HepG2 (cell line): ENCODE results near the gene CSTF1. TPM values are rescaled to one million over a fixed set of nuclear protein-coding genes. Genes with fewer than 3 reads are reported as not detected.
A peak's percentile ranks its signal among the peaks of the same experiment; 100 is the strongest.

Experiments used
- CAMTA2 ChIP-seq: sonication (generic); formaldehyde crosslinking; IDR thresholded peaks from 2 replicates; pipeline ENCODE4 v1.4.0; 2020; ENCODE audit warnings: mild to moderate bottlenecking, missing genetic modification reagents, borderline replicate concordance
- CEBPB ChIP-seq: IDR thresholded peaks from 2 replicates; pipeline ENCODE4 v1.6.1; 2011; ENCODE audit warnings: low read depth, low read length, improper control_type of control experiment, borderline replicate concordance
- FOSL2 ChIP-seq: sonication (generic); formaldehyde crosslinking; IDR thresholded peaks from 2 replicates; pipeline ENCODE4 v1.4.0; 2020; ENCODE audit warnings: missing genetic modification reagents
- HOXA5 ChIP-seq: sonication (generic); formaldehyde crosslinking; IDR thresholded peaks from 2 replicates; pipeline ENCODE4 v1.4.0; 2020; ENCODE audit warnings: missing genetic modification reagents
- IRF2 ChIP-seq: IDR thresholded peaks from 2 replicates; pipeline ENCODE4 v1.6.1; 2018; ENCODE audit warnings: missing genetic modification reagents, missing compliant biosample characterization
- KMT2A ChIP-seq: sonication (generic); formaldehyde crosslinking; IDR thresholded peaks from 2 replicates; pipeline ENCODE4 v1.4.0; 2020; ENCODE audit warnings: missing genetic modification reagents
- PHF21A ChIP-seq: sonication (generic); formaldehyde crosslinking; IDR thresholded peaks from 2 replicates; pipeline ENCODE4 v1.5.0; 2020; ENCODE audit warnings: mild to moderate bottlenecking, missing genetic modification reagents
- SMC3 ChIP-seq: IDR thresholded peaks from 2 replicates; pipeline ENCODE4 v1.6.1; 2011; ENCODE audit warnings: low read length, improper control_type of control experiment
- SOX13 ChIP-seq, 3 experiments: fragments of 450-650 bp in 1 of 3; sonication (generic) in 1 of 3; formaldehyde crosslinking in 1 of 3; IDR thresholded peaks in 2 of 3; conservative IDR thresholded peaks in 1 of 3; 2 replicates each; pipeline versions ENCODE4 v1.5.0 to v1.6.1; 2016 to 2020; ENCODE audit warnings: antibody characterized with exemption in 1 of 3, mild to moderate bottlenecking in 1 of 3, missing compliant biosample characterization in 1 of 3, missing genetic modification reagents in 1 of 3, moderate library complexity in 1 of 3
- ZNF12 ChIP-seq: sonication (generic); formaldehyde crosslinking; IDR thresholded peaks from 2 replicates; pipeline ENCODE4 v1.5.0; 2020; ENCODE audit warnings: missing genetic modification reagents
- ZNF232 ChIP-seq: sonication (generic); formaldehyde crosslinking; IDR thresholded peaks from 2 replicates; pipeline ENCODE4 v1.4.0; 2020; ENCODE audit warnings: missing genetic modification reagents, borderline replicate concordance
- ZNF557 ChIP-seq: sonication (generic); formaldehyde crosslinking; IDR thresholded peaks from 2 replicates; pipeline ENCODE4 v1.4.0; 2020; ENCODE audit warnings: missing genetic modification reagents
- ZNF652 ChIP-seq: IDR thresholded peaks from 2 replicates; pipeline ENCODE4 v1.6.1; 2016; ENCODE audit warnings: low read depth, borderline replicate concordance
- ZNF678 ChIP-seq: sonication (generic); formaldehyde crosslinking; IDR thresholded peaks from 2 replicates; pipeline ENCODE4 v1.4.0; 2020; ENCODE audit warnings: mild to moderate bottlenecking, missing genetic modification reagents
- ZNF766 ChIP-seq: sonication (generic); formaldehyde crosslinking; IDR thresholded peaks from 2 replicates; pipeline ENCODE4 v1.5.0; 2020; ENCODE audit warnings: missing genetic modification reagents, borderline replicate concordance
- ZNF772 ChIP-seq: sonication (generic); formaldehyde crosslinking; IDR thresholded peaks from 2 replicates; pipeline ENCODE4 v1.5.0; 2020; ENCODE audit warnings: mild to moderate bottlenecking, missing genetic modification reagents
- ZNF773 ChIP-seq: sonication (generic); formaldehyde crosslinking; IDR thresholded peaks from 2 replicates; pipeline ENCODE4 v1.4.0; 2020; ENCODE audit warnings: missing genetic modification reagents, borderline replicate concordance
- ZNF788 ChIP-seq: sonication (generic); formaldehyde crosslinking; IDR thresholded peaks from 2 replicates; pipeline ENCODE4 v1.5.0; 2020; ENCODE audit warnings: mild to moderate bottlenecking, missing genetic modification reagents, borderline replicate concordance
- polyA plus RNA-seq, 8 experiments: library from polyadenylated mRNA; depleted of rRNA in 3 of 8; stranded (reverse) in 7 of 8; unstranded in 1 of 8; fragments of >200 nt; fragmentation: Illumina TruSeq in 4 of 8; extraction: Trizol in 4 of 8; gene quantifications; 2 replicates each; pipeline versions ENCODE4 v1.2.1 to v1.2.3, GENCODE V29; 2011 to 2016; ENCODE audit warnings: low read depth in 4 of 8, missing spikeins in 1 of 8, mixed read lengths in 1 of 8; ENCODE audit not compliant: insufficient read depth in 1 of 8
- total RNA-seq, 5 experiments: library from RNA; depleted of rRNA; stranded (reverse); fragments of >200 nt; fragmentation: Illumina TruSeq; extraction: Trizol; gene quantifications; 2 replicates each; pipeline ENCODE4 v1.2.3, GENCODE V29; 2016; ENCODE audit warnings: low read depth in 1 of 5
- TF ChIP-seq, protein P1 (sequence below): sonication (generic); formaldehyde crosslinking; IDR thresholded peaks from 2 replicates; pipeline ENCODE4 v1.9.0; 2022; ENCODE audit warnings: missing genetic modification reagents, mild to moderate bottlenecking, borderline replicate concordance
- TF ChIP-seq, protein P2 (sequence below): sonication (generic); formaldehyde crosslinking; IDR thresholded peaks from 2 replicates; pipeline ENCODE4 v1.8.1; 2023; ENCODE audit warnings: mild to moderate bottlenecking, missing genetic modification reagents
- TF ChIP-seq, protein P3 (sequence below): fragments of 450-650 bp; IDR thresholded peaks from 2 replicates; pipeline ENCODE4 v1.6.1; 2017; ENCODE audit warnings: mild to moderate bottlenecking
- TF ChIP-seq, protein P4 (sequence below): sonication (generic); formaldehyde crosslinking; IDR thresholded peaks from 2 replicates; pipeline ENCODE4 v1.5.1; 2020; ENCODE audit warnings: missing genetic modification reagents, mild to moderate bottlenecking, borderline replicate concordance

Gene CSTF1
- total and polyA plus RNA-seq, 2 of the 13 experiments (the other 11 are each of a cell fraction or from before 2014, with no cell fraction given), result 70.9 to 100 TPM

DNA sequence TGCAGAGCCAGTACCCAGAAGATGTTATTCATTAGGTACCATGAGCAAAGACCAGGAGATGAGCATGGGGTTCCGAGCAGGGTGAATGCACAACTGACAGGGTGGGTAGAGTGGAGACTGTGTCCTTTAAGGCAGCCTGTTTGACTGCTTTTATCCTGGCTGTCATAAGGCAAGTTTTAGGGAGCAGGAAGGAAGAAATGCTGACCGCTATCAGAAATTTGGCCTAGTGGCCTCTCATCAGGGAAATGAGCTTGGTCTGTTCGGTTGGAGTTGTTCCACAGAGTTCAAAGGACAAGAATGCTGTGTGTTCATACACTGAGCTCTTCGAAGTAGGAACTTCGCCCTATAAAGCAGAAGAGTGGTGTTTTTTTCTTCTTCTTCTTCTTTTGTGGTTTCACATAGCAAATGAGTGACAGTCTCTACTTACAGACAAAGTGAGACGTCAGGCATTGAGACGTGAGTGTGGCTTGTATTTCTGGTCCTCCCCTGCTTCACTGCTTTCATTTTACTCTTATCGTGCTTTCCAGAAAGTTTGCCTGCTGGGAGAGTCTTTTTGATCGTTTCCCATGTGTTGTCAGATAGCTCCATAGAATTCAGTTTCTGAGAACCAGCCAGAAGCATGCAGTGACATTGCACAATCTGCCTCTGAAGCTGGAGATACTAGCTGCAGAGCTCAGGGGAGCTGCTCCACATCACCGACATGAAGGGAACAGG is 19.5 kb downstream of the CSTF1 start, which contains the start of gene CASS4 (continued):
- TF ChIP-seq, protein P1, sequence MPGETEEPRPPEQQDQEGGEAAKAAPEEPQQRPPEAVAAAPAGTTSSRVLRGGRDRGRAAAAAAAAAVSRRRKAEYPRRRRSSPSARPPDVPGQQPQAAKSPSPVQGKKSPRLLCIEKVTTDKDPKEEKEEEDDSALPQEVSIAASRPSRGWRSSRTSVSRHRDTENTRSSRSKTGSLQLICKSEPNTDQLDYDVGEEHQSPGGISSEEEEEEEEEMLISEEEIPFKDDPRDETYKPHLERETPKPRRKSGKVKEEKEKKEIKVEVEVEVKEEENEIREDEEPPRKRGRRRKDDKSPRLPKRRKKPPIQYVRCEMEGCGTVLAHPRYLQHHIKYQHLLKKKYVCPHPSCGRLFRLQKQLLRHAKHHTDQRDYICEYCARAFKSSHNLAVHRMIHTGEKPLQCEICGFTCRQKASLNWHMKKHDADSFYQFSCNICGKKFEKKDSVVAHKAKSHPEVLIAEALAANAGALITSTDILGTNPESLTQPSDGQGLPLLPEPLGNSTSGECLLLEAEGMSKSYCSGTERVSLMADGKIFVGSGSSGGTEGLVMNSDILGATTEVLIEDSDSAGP (CRISPR knock-in tag), result no peak
- 0 out of 2 replicates have a peak, but pooled peaks have one; percentile 74 for TF ChIP-seq ZNF557
- TF ChIP-seq, protein P2, sequence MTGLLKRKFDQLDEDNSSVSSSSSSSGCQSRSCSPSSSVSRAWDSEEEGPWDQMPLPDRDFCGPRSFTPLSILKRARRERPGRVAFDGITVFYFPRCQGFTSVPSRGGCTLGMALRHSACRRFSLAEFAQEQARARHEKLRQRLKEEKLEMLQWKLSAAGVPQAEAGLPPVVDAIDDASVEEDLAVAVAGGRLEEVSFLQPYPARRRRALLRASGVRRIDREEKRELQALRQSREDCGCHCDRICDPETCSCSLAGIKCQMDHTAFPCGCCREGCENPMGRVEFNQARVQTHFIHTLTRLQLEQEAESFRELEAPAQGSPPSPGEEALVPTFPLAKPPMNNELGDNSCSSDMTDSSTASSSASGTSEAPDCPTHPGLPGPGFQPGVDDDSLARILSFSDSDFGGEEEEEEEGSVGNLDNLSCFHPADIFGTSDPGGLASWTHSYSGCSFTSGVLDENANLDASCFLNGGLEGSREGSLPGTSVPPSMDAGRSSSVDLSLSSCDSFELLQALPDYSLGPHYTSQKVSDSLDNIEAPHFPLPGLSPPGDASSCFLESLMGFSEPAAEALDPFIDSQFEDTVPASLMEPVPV (CRISPR knock-in tag), result no peak
- TF ChIP-seq ZNF652 (CRISPR knock-in tag), result no peak
- peak; percentile 53; the same call in 1 of the 2 replicates for TF ChIP-seq ZNF232 (CRISPR knock-in tag)
- no peak; the same call in 1 of the 2 replicates for TF ChIP-seq ZNF773
- TF ChIP-seq ZNF772, result no peak
- TF ChIP-seq, protein P3, sequence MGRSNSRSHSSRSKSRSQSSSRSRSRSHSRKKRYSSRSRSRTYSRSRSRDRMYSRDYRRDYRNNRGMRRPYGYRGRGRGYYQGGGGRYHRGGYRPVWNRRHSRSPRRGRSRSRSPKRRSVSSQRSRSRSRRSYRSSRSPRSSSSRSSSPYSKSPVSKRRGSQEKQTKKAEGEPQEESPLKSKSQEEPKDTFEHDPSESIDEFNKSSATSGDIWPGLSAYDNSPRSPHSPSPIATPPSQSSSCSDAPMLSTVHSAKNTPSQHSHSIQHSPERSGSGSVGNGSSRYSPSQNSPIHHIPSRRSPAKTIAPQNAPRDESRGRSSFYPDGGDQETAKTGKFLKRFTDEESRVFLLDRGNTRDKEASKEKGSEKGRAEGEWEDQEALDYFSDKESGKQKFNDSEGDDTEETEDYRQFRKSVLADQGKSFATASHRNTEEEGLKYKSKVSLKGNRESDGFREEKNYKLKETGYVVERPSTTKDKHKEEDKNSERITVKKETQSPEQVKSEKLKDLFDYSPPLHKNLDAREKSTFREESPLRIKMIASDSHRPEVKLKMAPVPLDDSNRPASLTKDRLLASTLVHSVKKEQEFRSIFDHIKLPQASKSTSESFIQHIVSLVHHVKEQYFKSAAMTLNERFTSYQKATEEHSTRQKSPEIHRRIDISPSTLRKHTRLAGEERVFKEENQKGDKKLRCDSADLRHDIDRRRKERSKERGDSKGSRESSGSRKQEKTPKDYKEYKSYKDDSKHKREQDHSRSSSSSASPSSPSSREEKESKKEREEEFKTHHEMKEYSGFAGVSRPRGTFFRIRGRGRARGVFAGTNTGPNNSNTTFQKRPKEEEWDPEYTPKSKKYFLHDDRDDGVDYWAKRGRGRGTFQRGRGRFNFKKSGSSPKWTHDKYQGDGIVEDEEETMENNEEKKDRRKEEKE, result no peak
- TF ChIP-seq, protein P4, sequence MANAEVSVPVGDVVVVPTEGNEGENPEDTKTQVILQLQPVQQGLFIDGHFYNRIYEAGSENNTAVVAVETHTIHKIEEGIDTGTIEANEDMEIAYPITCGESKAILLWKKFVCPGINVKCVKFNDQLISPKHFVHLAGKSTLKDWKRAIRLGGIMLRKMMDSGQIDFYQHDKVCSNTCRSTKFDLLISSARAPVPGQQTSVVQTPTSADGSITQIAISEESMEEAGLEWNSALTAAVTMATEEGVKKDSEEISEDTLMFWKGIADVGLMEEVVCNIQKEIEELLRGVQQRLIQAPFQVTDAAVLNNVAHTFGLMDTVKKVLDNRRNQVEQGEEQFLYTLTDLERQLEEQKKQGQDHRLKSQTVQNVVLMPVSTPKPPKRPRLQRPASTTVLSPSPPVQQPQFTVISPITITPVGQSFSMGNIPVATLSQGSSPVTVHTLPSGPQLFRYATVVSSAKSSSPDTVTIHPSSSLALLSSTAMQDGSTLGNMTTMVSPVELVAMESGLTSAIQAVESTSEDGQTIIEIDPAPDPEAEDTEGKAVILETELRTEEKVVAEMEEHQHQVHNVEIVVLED (CRISPR knock-in tag), result no peak
- TF ChIP-seq ZNF12 (CRISPR knock-in tag), result peak; percentile 69
- TF ChIP-seq ZNF766 (CRISPR knock-in tag), result 0 out of 2 replicates have a peak, but pooled peaks have one; percentile 43
- no peak for TF ChIP-seq IRF2
- no peak for TF ChIP-seq ZNF678 (CRISPR knock-in tag)
- TF ChIP-seq KMT2A (CRISPR knock-in tag), result peak; percentile 49; the same call in 1 of the 2 replicates
- TF ChIP-seq SOX13 (IDR thresholded peaks at IDR 0.05), result no peak
- TF ChIP-seq SOX13 (CRISPR knock-in tag; conservative IDR thresholded peaks at IDR 0.05 in 1 of 2, IDR thresholded peaks at IDR 0.05 in 1 of 2), result no peak; a peak in 1 of 4 replicates
- TF ChIP-seq FOSL2 (CRISPR knock-in tag), result peak; percentile 8; the same call in 1 of the 2 replicates
- TF ChIP-seq HOXA5 (CRISPR knock-in tag), result peak; percentile 24; the same call in 1 of the 2 replicates
- no peak for TF ChIP-seq PHF21A
- TF ChIP-seq ZNF788 (CRISPR knock-in tag), result 0 out of 2 replicates have a peak, but pooled peaks have one; percentile 12
- TF ChIP-seq CEBPB, result peak; percentile 99
- no peak for TF ChIP-seq CAMTA2 (CRISPR knock-in tag)
- TF ChIP-seq SMC3, result peak; percentile 36
